Measurements from ENCODE around the gene C3orf18. TPM values are rescaled to one million over a fixed set of nuclear protein-coding genes. Genes with fewer than 3 reads are reported as not detected.

The C3orf18 gene
- total and polyA plus RNA-seq, 9 of the 15 experiments (the other 6 are each of a cell fraction or from before 2014, with no cell fraction given), result 0.01 to 2.3 (median 0.94) TPM

DNA sequence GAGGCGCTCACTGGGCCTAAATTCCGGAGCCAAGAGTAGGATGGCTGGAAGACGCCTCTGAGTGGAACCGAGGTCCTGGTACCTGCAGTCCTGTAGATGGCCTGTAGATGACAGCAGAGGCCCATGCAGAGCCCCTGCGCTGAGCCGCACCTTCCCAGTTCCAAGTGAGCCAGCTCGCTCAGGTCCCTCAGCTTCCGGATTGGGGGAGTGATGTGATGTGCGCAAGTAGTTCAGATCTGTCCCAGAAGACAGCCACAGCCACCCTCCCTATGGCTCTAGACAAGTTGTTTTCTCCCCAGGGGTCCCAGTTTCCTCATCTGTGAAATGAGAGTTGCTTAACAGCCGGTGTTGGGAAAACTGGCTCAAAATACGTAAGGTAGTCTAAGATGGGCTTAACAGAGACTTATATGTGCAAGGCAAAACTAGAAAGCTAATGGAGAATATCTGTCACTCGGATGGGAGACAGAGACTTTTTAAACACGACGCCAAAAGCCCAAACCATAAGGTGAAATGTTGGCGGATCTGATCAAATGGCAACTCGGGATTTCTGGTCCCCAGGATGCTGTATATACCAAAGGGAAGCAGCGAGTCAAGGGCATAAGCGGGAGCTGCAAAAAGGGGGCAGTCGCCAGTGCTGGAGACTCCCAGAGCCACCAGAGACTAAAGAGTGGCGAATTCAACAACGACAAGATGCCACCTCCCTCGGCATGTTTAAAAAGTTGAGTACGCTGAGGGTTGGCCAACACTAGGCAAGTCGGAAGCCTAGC lies 48.6 kb upstream of the C3orf18 start (continued):
- TF ChIP-seq, protein P1, sequence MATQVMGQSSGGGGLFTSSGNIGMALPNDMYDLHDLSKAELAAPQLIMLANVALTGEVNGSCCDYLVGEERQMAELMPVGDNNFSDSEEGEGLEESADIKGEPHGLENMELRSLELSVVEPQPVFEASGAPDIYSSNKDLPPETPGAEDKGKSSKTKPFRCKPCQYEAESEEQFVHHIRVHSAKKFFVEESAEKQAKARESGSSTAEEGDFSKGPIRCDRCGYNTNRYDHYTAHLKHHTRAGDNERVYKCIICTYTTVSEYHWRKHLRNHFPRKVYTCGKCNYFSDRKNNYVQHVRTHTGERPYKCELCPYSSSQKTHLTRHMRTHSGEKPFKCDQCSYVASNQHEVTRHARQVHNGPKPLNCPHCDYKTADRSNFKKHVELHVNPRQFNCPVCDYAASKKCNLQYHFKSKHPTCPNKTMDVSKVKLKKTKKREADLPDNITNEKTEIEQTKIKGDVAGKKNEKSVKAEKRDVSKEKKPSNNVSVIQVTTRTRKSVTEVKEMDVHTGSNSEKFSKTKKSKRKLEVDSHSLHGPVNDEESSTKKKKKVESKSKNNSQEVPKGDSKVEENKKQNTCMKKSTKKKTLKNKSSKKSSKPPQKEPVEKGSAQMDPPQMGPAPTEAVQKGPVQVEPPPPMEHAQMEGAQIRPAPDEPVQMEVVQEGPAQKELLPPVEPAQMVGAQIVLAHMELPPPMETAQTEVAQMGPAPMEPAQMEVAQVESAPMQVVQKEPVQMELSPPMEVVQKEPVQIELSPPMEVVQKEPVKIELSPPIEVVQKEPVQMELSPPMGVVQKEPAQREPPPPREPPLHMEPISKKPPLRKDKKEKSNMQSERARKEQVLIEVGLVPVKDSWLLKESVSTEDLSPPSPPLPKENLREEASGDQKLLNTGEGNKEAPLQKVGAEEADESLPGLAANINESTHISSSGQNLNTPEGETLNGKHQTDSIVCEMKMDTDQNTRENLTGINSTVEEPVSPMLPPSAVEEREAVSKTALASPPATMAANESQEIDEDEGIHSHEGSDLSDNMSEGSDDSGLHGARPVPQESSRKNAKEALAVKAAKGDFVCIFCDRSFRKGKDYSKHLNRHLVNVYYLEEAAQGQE (IDR thresholded peaks at IDR 0.05; ENCODE audit: borderline replicate concordance), result peak; percentile 69; the same call in 1 of the 2 replicates
- TF ChIP-seq, protein P1 (CRISPR knock-in tag; IDR thresholded peaks at IDR 0.05; ENCODE audit: low read depth), result no peak
- no peak for TF ChIP-seq KDM4B (IDR thresholded peaks at IDR 0.05; ENCODE audit: borderline replicate concordance in 2 of 2, low read depth in 1 of 2)
- TF ChIP-seq, protein P2, sequence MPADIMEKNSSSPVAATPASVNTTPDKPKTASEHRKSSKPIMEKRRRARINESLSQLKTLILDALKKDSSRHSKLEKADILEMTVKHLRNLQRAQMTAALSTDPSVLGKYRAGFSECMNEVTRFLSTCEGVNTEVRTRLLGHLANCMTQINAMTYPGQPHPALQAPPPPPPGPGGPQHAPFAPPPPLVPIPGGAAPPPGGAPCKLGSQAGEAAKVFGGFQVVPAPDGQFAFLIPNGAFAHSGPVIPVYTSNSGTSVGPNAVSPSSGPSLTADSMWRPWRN (IDR thresholded peaks at IDR 0.05; ENCODE audit: low read depth), result no peak
- TF ChIP-seq, protein P3, sequence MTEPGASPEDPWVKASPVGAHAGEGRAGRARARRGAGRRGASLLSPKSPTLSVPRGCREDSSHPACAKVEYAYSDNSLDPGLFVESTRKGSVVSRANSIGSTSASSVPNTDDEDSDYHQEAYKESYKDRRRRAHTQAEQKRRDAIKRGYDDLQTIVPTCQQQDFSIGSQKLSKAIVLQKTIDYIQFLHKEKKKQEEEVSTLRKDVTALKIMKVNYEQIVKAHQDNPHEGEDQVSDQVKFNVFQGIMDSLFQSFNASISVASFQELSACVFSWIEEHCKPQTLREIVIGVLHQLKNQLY (CRISPR knock-in tag; conservative IDR thresholded peaks at IDR 0.05), result no peak
- TF ChIP-seq DPF2 (IDR thresholded peaks at IDR 0.05), result no peak
- TF ChIP-seq ZSCAN32 (CRISPR knock-in tag; IDR thresholded peaks at IDR 0.05), result no peak
- no peak for TF ChIP-seq PYGO2 (tag; IDR thresholded peaks at IDR 0.05)
- TF ChIP-seq FOXA1 (IDR thresholded peaks at IDR 0.05; ENCODE audit: borderline replicate concordance), result no peak
- TF ChIP-seq TBP (optimal IDR thresholded peaks at IDR 0.05; ENCODE audit: low read depth, low read length), result peak; percentile 9
- TF ChIP-seq ESRRA (IDR thresholded peaks at IDR 0.05; ENCODE audit: borderline replicate concordance, low read depth), result no peak
- peak; percentile 31; the same call in 1 of the 2 replicates for TF ChIP-seq RB1 (IDR thresholded peaks at IDR 0.05; ENCODE audit: low read depth)
- no peak for TF ChIP-seq FOXJ3 (CRISPR knock-in tag; IDR thresholded peaks at IDR 0.05)
- TF ChIP-seq ZNF444 (CRISPR knock-in tag; IDR thresholded peaks at IDR 0.05), result no peak
- TF ChIP-seq FOSL1 (tag; conservative IDR thresholded peaks at IDR 0.05), result 0 out of 2 replicates have a peak, but pooled peaks have one; percentile 5
- TF ChIP-seq, protein P4, sequence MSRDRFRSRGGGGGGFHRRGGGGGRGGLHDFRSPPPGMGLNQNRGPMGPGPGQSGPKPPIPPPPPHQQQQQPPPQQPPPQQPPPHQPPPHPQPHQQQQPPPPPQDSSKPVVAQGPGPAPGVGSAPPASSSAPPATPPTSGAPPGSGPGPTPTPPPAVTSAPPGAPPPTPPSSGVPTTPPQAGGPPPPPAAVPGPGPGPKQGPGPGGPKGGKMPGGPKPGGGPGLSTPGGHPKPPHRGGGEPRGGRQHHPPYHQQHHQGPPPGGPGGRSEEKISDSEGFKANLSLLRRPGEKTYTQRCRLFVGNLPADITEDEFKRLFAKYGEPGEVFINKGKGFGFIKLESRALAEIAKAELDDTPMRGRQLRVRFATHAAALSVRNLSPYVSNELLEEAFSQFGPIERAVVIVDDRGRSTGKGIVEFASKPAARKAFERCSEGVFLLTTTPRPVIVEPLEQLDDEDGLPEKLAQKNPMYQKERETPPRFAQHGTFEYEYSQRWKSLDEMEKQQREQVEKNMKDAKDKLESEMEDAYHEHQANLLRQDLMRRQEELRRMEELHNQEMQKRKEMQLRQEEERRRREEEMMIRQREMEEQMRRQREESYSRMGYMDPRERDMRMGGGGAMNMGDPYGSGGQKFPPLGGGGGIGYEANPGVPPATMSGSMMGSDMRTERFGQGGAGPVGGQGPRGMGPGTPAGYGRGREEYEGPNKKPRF (IDR thresholded peaks at IDR 0.05; ENCODE audit: low read depth, low read length), result no peak
